ENCODE measurements around the gene WNT9A. TPM values are rescaled to one million over a fixed set of nuclear protein-coding genes. Genes with fewer than 3 reads are reported as not detected.

Gene WNT9A
- total RNA-seq, 2 donors from 2014 or later: 1.2 to 7.9 TPM

- no peak for TF ChIP-seq CTCF (IDR thresholded peaks at IDR 0.05)
- Histone ChIP-seq H3K9me3 (no peaks in the 10 kb centered on the region), H3K4me1 (ENCODE audit: control insufficient read depth in 1 of 2, low read depth in 2 of 2) (no peaks in the 10 kb centered on the region), H3K36me3 (no peaks in the 10 kb centered on the region), H3K27me3 (replicated peaks; ENCODE audit: insufficient read depth) (no peaks in the 10 kb centered on the region), H3K27ac (no peak overlapping the region), H3K4me3 (no peak overlapping the region)
- ATAC-seq (ENCODE audit: insufficient number of reproducible peaks, low FRiP score, low read depth) (no peak), DNase-seq (ENCODE audit: low spot score) (no peak)
Observed at GRCh38 chr1:227939791-227940771, 7.7 kb downstream of the WNT9A start.

- no peaks in the 10 kb centered on the region for H3K36me3 ChIP-seq
- H3K9me3 ChIP-seq: no peaks in the 10 kb centered on the region
- H3K4me3 ChIP-seq: no peak overlapping the region
- no peak for DNase-seq (ENCODE audit: low spot score)
- H3K27me3 ChIP-seq (replicated peaks; ENCODE audit: insufficient read depth): no peaks in the 10 kb centered on the region
- ATAC-seq (ENCODE audit: insufficient number of reproducible peaks, low FRiP score, low read depth): no peak
- no peak for TF ChIP-seq CTCF (IDR thresholded peaks at IDR 0.05)
- H3K27ac ChIP-seq: no peak overlapping the region
- H3K4me1 ChIP-seq (ENCODE audit: control insufficient read depth in 1 of 2, low read depth in 2 of 2): no peaks in the 10 kb centered on the region
Observed at GRCh38 chr1:227938911-227939790, 8.6 kb downstream of the WNT9A start.

- no peak for TF ChIP-seq CTCF (IDR thresholded peaks at IDR 0.05)
- Histone ChIP-seq H3K27ac (no peak overlapping the region), H3K36me3 (no peaks in the 10 kb centered on the region), H3K4me3 (no peak overlapping the region), H3K4me1 (ENCODE audit: control insufficient read depth in 1 of 2, low read depth in 2 of 2) (no peaks in the 10 kb centered on the region), H3K27me3 (replicated peaks; ENCODE audit: insufficient read depth) (no peaks in the 10 kb centered on the region), H3K9me3 (no peaks in the 10 kb centered on the region)
- DNase-seq (ENCODE audit: low spot score) (no peak), ATAC-seq (ENCODE audit: insufficient number of reproducible peaks, low FRiP score, low read depth) (no peak)
Observed at GRCh38 chr1:227938276-227938675, 9.5 kb downstream of the WNT9A start.

GRCh38 chr1:227937838-227938145 lies 9.9 kb downstream of the WNT9A start:
- DNase-seq (ENCODE audit: low spot score) (no peak), ATAC-seq (ENCODE audit: insufficient number of reproducible peaks, low FRiP score, low read depth) (no peak)
- TF ChIP-seq CTCF (IDR thresholded peaks at IDR 0.05): no peak
- Histone ChIP-seq H3K4me3 (no peak overlapping the region), H3K36me3 (no peaks in the 10 kb centered on the region), H3K27ac (no peak overlapping the region), H3K9me3 (no peaks in the 10 kb centered on the region), H3K27me3 (replicated peaks; ENCODE audit: insufficient read depth) (no peaks in the 10 kb centered on the region), H3K4me1 (ENCODE audit: control insufficient read depth in 1 of 2, low read depth in 2 of 2) (no peaks in the 10 kb centered on the region)
